ENCODE data around the gene CES5A.
"Not testable (repeated sequence)": the region's sequence is repeated elsewhere in the genome, so short reads cannot be mapped to it uniquely, and the experiment has no call there.

CES5A gene

GRCh38 chr16:55876854-55877253 is 1.7 kb upstream of the CES5A start:
- no peak overlapping the region for H3K4me3 ChIP-seq (ENCODE audit: low read depth, low read length)
- no peaks in the 10 kb centered on the region; the same call in 1 of the 2 replicates for H3K27me3 ChIP-seq (ENCODE audit: control insufficient read depth, insufficient read depth, low read length)
- no peak overlapping the region for H3K27ac ChIP-seq (ENCODE audit: low read depth, low read length)
- no peak overlapping the region for H3K9ac ChIP-seq (ENCODE audit: low read length)
- no peaks in the 10 kb centered on the region for H3K4me1 ChIP-seq (ENCODE audit: control insufficient read depth, insufficient read depth, low read length)
- no peaks in the 10 kb centered on the region for H3K36me3 ChIP-seq (ENCODE audit: control insufficient read depth, insufficient read depth, low read length)
- H3K9me3 ChIP-seq (ENCODE audit: control insufficient read depth, insufficient read depth, low read depth, low read length) = peaks cover 4% of the 10 kb centered on the region; the same call in 1 of the 2 replicates

- Histone ChIP-seq H3K9ac (ENCODE audit: low read length) (no peak overlapping the region), H3K9me3 (ENCODE audit: control insufficient read depth, insufficient read depth, low read depth, low read length) (0 out of 2 replicates have a peak, but pooled peaks cover 4% of the 10 kb centered on the region), H3K4me3 (ENCODE audit: low read depth, low read length) (no peak overlapping the region), H3K4me1 (ENCODE audit: control insufficient read depth, insufficient read depth, low read length) (no peaks in the 10 kb centered on the region), H3K36me3 (ENCODE audit: control insufficient read depth, insufficient read depth, low read length) (no peaks in the 10 kb centered on the region), H3K27me3 (ENCODE audit: control insufficient read depth, insufficient read depth, low read length) (no peaks in the 10 kb centered on the region), H3K27ac (ENCODE audit: low read depth, low read length) (no peak overlapping the region)
Observed at GRCh38 chr16:55873122-55873521, 2.1 kb downstream of the CES5A start.

GRCh38 chr16:55872130-55872529 is 3.0 kb downstream of the CES5A start:
- Histone ChIP-seq H3K9ac (ENCODE audit: low read length) (no peak overlapping the region), H3K9me3 (ENCODE audit: control insufficient read depth, insufficient read depth, low read depth, low read length) (0 out of 2 replicates have a peak, but pooled peaks cover 4% of the 10 kb centered on the region), H3K27me3 (ENCODE audit: control insufficient read depth, insufficient read depth, low read length) (no peaks in the 10 kb centered on the region), H3K27ac (ENCODE audit: low read depth, low read length) (no peak overlapping the region), H3K4me1 (ENCODE audit: control insufficient read depth, insufficient read depth, low read length) (no peaks in the 10 kb centered on the region), H3K4me3 (ENCODE audit: low read depth, low read length) (no peak overlapping the region), H3K36me3 (ENCODE audit: control insufficient read depth, insufficient read depth, low read length) (no peaks in the 10 kb centered on the region)

GRCh38 chr16:55871411-55872038 is 3.6 kb downstream of the CES5A start:
- no peaks in the 10 kb centered on the region for H3K4me1 ChIP-seq (ENCODE audit: control insufficient read depth, insufficient read depth, low read length)
- no peak overlapping the region for H3K4me3 ChIP-seq (ENCODE audit: low read depth, low read length)
- no peak overlapping the region for H3K9ac ChIP-seq (ENCODE audit: low read length)
- no peaks in the 10 kb centered on the region for H3K36me3 ChIP-seq (ENCODE audit: control insufficient read depth, insufficient read depth, low read length)
- H3K27me3 ChIP-seq (ENCODE audit: control insufficient read depth, insufficient read depth, low read length) = no peaks in the 10 kb centered on the region
- H3K27ac ChIP-seq (ENCODE audit: low read depth, low read length) = no peak overlapping the region
- H3K9me3 ChIP-seq (ENCODE audit: control insufficient read depth, insufficient read depth, low read depth, low read length) = 0 out of 2 replicates have a peak, but pooled peaks cover 4% of the 10 kb centered on the region

- no peak overlapping the region for H3K27ac ChIP-seq (ENCODE audit: low read depth, low read length)
- H3K36me3 ChIP-seq (ENCODE audit: control insufficient read depth, insufficient read depth, low read length) = no peaks in the 10 kb centered on the region
- no peaks in the 10 kb centered on the region for H3K27me3 ChIP-seq (ENCODE audit: control insufficient read depth, insufficient read depth, low read length)
- no peaks in the 10 kb centered on the region for H3K4me1 ChIP-seq (ENCODE audit: control insufficient read depth, insufficient read depth, low read length)
- no peak overlapping the region for H3K4me3 ChIP-seq (ENCODE audit: low read depth, low read length)
- no peak overlapping the region for H3K9ac ChIP-seq (ENCODE audit: low read length)
- 0 out of 2 replicates have a peak, but pooled peaks cover 4% of the 10 kb centered on the region for H3K9me3 ChIP-seq (ENCODE audit: control insufficient read depth, insufficient read depth, low read depth, low read length)
Observed at GRCh38 chr16:55868980-55869379, 6.2 kb downstream of the CES5A start.

- H3K36me3 ChIP-seq (ENCODE audit: control insufficient read depth, insufficient read depth, low read length) = no peaks in the 10 kb centered on the region
- no peaks in the 10 kb centered on the region for H3K9me3 ChIP-seq (ENCODE audit: control insufficient read depth, insufficient read depth, low read depth, low read length)
- H3K4me3 ChIP-seq (ENCODE audit: low read depth, low read length) = no peak overlapping the region
- H3K27ac ChIP-seq (ENCODE audit: low read depth, low read length) = no peak overlapping the region
- no peaks in the 10 kb centered on the region for H3K4me1 ChIP-seq (ENCODE audit: control insufficient read depth, insufficient read depth, low read length)
- H3K27me3 ChIP-seq (ENCODE audit: control insufficient read depth, insufficient read depth, low read length) = no peaks in the 10 kb centered on the region
- H3K9ac ChIP-seq (ENCODE audit: low read length) = no peak overlapping the region
Observed at GRCh38 chr16:55868137-55868536, 7.0 kb downstream of the CES5A start.

GRCh38 chr16:55861288-55861687 is 13.9 kb downstream of the CES5A start:
- H3K9ac ChIP-seq (ENCODE audit: low read length) = no peak overlapping the region
- no peak overlapping the region for H3K27ac ChIP-seq (ENCODE audit: low read depth, low read length)
- no peaks in the 10 kb centered on the region for H3K27me3 ChIP-seq (ENCODE audit: control insufficient read depth, insufficient read depth, low read length)
- H3K9me3 ChIP-seq (ENCODE audit: control insufficient read depth, insufficient read depth, low read depth, low read length) = no peaks in the 10 kb centered on the region
- no peaks in the 10 kb centered on the region for H3K4me1 ChIP-seq (ENCODE audit: control insufficient read depth, insufficient read depth, low read length)
- H3K36me3 ChIP-seq (ENCODE audit: control insufficient read depth, insufficient read depth, low read length) = no peaks in the 10 kb centered on the region
- H3K4me3 ChIP-seq (ENCODE audit: low read depth, low read length) = no peak overlapping the region

- not testable (repeated sequence) for H3K27me3 ChIP-seq (ENCODE audit: control insufficient read depth, insufficient read depth, low read length); H3K4me3 ChIP-seq (ENCODE audit: low read depth, low read length); H3K9me3 ChIP-seq (ENCODE audit: control insufficient read depth, insufficient read depth, low read depth, low read length); H3K4me1 ChIP-seq (ENCODE audit: control insufficient read depth, insufficient read depth, low read length); H3K27ac ChIP-seq (ENCODE audit: low read depth, low read length); H3K36me3 ChIP-seq (ENCODE audit: control insufficient read depth, insufficient read depth, low read length); H3K9ac ChIP-seq (ENCODE audit: low read length)
Observed at GRCh38 chr16:55857650-55858049, 17.5 kb downstream of the CES5A start.

GRCh38 chr16:55856950-55857349 is 18.2 kb downstream of the CES5A start:
- Histone ChIP-seq H3K9ac (ENCODE audit: low read length) (no peak overlapping the region), H3K9me3 (ENCODE audit: control insufficient read depth, insufficient read depth, low read depth, low read length) (no peaks in the 10 kb centered on the region), H3K27ac (ENCODE audit: low read depth, low read length) (no peak overlapping the region), H3K4me3 (ENCODE audit: low read depth, low read length) (no peak overlapping the region), H3K4me1 (ENCODE audit: control insufficient read depth, insufficient read depth, low read length) (no peaks in the 10 kb centered on the region), H3K27me3 (ENCODE audit: control insufficient read depth, insufficient read depth, low read length) (no peaks in the 10 kb centered on the region), H3K36me3 (ENCODE audit: control insufficient read depth, insufficient read depth, low read length) (no peaks in the 10 kb centered on the region)

- Histone ChIP-seq H3K36me3 (ENCODE audit: control insufficient read depth, insufficient read depth, low read length) (no peaks in the 10 kb centered on the region), H3K4me1 (ENCODE audit: control insufficient read depth, insufficient read depth, low read length) (no peaks in the 10 kb centered on the region), H3K9me3 (ENCODE audit: control insufficient read depth, insufficient read depth, low read depth, low read length) (no peaks in the 10 kb centered on the region), H3K27ac (ENCODE audit: low read depth, low read length) (no peak overlapping the region), H3K27me3 (ENCODE audit: control insufficient read depth, insufficient read depth, low read length) (peaks cover 4% of the 10 kb centered on the region; the same call in 1 of the 2 replicates), H3K9ac (ENCODE audit: low read length) (no peak overlapping the region), H3K4me3 (ENCODE audit: low read depth, low read length) (no peak overlapping the region)
Observed at GRCh38 chr16:55853114-55853513, 22.1 kb downstream of the CES5A start.

- peaks cover 11% of the 10 kb centered on the region for H3K27me3 ChIP-seq (ENCODE audit: control insufficient read depth, insufficient read depth, low read length)
- H3K4me1 ChIP-seq (ENCODE audit: control insufficient read depth, insufficient read depth, low read length) = no peaks in the 10 kb centered on the region
- H3K9me3 ChIP-seq (ENCODE audit: control insufficient read depth, insufficient read depth, low read depth, low read length) = no peaks in the 10 kb centered on the region
- H3K27ac ChIP-seq (ENCODE audit: low read depth, low read length) = no peak overlapping the region
- no peaks in the 10 kb centered on the region for H3K36me3 ChIP-seq (ENCODE audit: control insufficient read depth, insufficient read depth, low read length)
- no peak overlapping the region for H3K4me3 ChIP-seq (ENCODE audit: low read depth, low read length)
- no peak overlapping the region for H3K9ac ChIP-seq (ENCODE audit: low read length)
Observed at GRCh38 chr16:55849536-55849935, 25.6 kb downstream of the CES5A start.

Data from HUES6 (cell line).